HCT116 (cell line): ENCODE data around the gene CRY1.
"Not testable (repeated sequence)": the region's sequence is repeated elsewhere in the genome, so short reads cannot be mapped to it uniquely, and the experiment has no call there.

Experiments
- EZH2 ChIP-seq: fragments of 200-600 bp; sonication (generic); IDR thresholded peaks from 2 replicates; pipeline ENCODE4 v1.6.1; 2017; ENCODE audit warnings: antibody characterized with exemption, mixed run types
- POLR2A ChIP-seq: IDR thresholded peaks from 2 replicates; pipeline ENCODE4 v1.7.0; 2011; ENCODE audit warnings: borderline replicate concordance; ENCODE audit not compliant: insufficient read depth, insufficient read length; ENCODE audit errors: extremely low read depth
- POLR2AphosphoS5 ChIP-seq: IDR thresholded peaks from 2 replicates; pipeline ENCODE4 v1.6.1; 2011; ENCODE audit warnings: mild to moderate bottlenecking, low read depth, low read length, moderate library complexity
- TF ChIP-seq, protein P1 (sequence below), 3 experiments: fragments of 200-600 bp in 1 of 3; sonication (generic) in 1 of 3; IDR thresholded peaks in 2 of 3; conservative IDR thresholded peaks in 1 of 3; 2 replicates each; pipeline ENCODE4 v1.5.1; 2012 to 2017; ENCODE audit warnings: low read depth in 2 of 3, low read length in 2 of 3, antibody characterized with exemption in 1 of 3, borderline replicate concordance in 1 of 3, control low read depth in 1 of 3, mild to moderate bottlenecking in 1 of 3, mixed read lengths in 1 of 3, mixed run types in 1 of 3, moderate library complexity in 1 of 3; ENCODE audit not compliant: insufficient read depth in 1 of 3

DNA sequence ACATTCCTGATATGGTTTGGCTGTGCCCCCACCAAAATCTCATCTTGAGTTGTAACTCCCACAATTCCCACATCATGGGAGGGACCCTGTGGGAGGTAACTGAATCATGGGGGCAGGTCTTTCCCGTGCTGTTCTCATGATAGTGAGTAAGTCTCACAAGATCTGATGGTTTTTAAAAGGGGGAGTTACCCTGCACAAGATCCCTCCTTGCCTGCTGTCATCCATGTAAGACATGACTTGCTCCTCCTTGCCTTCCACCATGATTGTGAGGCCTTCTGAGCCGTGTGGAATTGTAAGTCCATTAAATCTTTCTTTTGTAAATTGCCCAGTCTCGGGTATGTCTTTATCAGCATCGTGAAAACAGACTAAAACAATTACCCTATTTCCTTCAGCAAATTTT lies 90.7 kb downstream of the CRY1 start:
- not testable (repeated sequence) for TF ChIP-seq POLR2AphosphoS5, POLR2A, EZH2
- TF ChIP-seq, protein P1, sequence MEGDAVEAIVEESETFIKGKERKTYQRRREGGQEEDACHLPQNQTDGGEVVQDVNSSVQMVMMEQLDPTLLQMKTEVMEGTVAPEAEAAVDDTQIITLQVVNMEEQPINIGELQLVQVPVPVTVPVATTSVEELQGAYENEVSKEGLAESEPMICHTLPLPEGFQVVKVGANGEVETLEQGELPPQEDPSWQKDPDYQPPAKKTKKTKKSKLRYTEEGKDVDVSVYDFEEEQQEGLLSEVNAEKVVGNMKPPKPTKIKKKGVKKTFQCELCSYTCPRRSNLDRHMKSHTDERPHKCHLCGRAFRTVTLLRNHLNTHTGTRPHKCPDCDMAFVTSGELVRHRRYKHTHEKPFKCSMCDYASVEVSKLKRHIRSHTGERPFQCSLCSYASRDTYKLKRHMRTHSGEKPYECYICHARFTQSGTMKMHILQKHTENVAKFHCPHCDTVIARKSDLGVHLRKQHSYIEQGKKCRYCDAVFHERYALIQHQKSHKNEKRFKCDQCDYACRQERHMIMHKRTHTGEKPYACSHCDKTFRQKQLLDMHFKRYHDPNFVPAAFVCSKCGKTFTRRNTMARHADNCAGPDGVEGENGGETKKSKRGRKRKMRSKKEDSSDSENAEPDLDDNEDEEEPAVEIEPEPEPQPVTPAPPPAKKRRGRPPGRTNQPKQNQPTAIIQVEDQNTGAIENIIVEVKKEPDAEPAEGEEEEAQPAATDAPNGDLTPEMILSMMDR (IDR thresholded peaks at IDR 0.05 in 2 of 3, conservative IDR thresholded peaks at IDR 0.05 in 1 of 3; ENCODE audit: borderline replicate concordance in 1 of 3, insufficient read depth in 1 of 3, low read depth in 2 of 3, low read length in 2 of 3): not testable (repeated sequence)
